ENCODE data around the gene KREMEN1. TPM values are rescaled to one million over a fixed set of nuclear protein-coding genes. Genes with fewer than 3 reads are reported as not detected.

The KREMEN1 gene, protein sequence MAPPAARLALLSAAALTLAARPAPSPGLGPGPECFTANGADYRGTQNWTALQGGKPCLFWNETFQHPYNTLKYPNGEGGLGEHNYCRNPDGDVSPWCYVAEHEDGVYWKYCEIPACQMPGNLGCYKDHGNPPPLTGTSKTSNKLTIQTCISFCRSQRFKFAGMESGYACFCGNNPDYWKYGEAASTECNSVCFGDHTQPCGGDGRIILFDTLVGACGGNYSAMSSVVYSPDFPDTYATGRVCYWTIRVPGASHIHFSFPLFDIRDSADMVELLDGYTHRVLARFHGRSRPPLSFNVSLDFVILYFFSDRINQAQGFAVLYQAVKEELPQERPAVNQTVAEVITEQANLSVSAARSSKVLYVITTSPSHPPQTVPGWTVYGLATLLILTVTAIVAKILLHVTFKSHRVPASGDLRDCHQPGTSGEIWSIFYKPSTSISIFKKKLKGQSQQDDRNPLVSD
- total RNA-seq (2022; extraction: Qiagen RNA extraction; ENCODE audit: low read depth): 1.9 to 4.6 TPM (median 3.9 TPM) in 5 replicates

DNA sequence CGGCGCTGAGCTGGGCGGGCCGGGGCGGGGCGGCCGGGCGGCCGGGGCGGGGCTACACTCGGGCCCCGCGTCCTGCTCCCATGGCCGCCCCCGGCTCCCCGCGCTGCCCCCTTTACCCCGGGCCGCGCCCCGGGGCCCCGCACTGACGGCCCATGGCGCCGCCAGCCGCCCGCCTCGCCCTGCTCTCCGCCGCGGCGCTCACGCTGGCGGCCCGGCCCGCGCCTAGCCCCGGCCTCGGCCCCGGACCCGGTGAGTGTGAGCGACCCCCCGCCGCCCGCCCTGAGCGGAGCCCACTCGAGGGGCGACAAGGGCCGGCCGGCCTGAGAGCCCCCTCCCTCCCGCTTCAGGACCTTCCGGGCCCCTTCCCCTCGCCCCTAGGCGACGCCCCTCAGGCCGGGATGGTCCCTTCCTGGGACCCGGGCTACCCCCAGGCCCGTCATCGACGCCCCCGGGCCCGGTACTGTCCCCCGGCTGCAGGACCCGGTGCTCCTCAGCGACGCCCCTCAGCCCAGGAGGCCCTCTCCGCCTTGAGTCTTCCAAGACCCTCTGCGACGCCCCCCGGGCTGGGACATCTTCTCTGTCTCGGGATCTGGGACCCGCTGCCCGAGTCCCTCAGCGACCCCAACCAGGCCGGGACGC, at the start of gene KREMEN1:
Gene KREMEN1, plus strand, starts transcription at position 57 of the 639 bp plus-strand sequence. Its CDS starts 96 bp downstream, at position 153.

DNA sequence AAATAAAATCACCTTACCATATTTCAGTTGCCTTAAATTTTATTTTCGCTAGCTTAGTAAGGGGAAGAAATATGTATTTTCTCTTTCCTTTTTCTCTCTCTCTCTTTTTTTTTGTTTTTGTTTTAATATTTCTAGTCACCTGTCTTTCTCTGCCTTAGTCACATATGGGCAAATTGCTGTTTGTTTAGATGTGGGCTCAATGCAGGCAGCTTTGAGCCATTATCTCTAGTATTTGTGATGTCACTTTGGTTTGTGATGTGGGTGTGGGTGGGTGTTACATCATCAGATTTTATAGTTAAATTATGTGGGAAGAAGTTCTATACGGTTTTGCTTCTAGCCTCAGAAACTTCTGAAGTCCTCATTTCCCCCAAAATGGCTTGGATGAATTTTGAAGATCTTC, 11.1 kb upstream of the KREMEN1 start, which contains the start of gene C22orf31:
Gene C22orf31, minus strand, starts transcription at position 59 of the 400 bp plus-strand sequence. Its CDS starts 39 bp downstream, at position 20.

DNA sequence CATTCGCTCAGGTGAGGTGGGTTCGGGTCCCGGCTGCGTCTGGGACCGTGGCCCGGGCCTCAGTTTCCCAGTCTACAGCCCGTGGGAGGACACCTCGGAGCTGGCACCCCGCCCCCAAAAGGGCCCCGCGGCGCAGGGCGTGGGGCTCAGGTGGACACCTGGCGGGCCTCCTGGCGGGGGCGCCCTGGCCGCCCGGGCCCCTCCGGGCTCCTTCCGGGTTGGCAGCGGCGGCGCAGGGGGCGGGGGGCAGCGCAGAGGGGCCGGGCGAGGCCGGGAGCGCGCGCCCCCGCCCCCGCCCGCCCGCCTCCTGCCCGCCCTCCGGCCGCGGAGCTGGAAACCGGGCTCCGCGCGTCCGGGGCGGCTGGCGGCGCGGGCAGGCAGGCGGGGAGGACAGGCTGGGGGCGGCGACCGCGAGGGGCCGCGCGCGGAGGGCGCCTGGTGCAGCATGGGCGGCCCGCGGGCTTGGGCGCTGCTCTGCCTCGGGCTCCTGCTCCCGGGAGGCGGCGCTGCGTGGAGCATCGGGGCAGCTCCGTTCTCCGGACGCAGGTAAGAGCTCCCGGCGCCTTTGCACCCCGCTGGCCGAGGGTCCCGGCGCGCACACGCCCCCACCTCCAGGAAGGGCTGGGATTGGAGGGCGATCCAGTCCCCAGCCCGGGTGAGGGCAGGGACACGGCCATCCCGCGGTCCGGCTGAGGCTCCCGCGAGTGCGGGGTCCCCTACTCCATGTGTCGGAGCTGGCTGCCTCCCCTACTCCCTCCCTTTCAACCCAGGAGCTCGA, 132.9 kb downstream of the KREMEN1 start, which contains the start of gene EMID1:
Gene EMID1, plus strand, starts transcription at position 303 of the 778 bp plus-strand sequence. Its CDS starts 143 bp downstream, at position 446.

Other genes starting within 250 kb of the KREMEN1 start
- gene ZNRF3, start 189.5 kb upstream of the KREMEN1 start, total RNA-seq (2022; extraction: Qiagen RNA extraction; ENCODE audit: low read depth): 3.8 to 7.5 TPM (median 6.6 TPM) in 5 replicates
- gene C22orf31, start 11.2 kb upstream of the KREMEN1 start, total RNA-seq (2022; extraction: Qiagen RNA extraction; ENCODE audit: low read depth): not detected in 5 replicates
- 0.32 to 0.61 TPM (median 0.43 TPM) in 5 replicates for gene EMID1, start 132.9 kb downstream of the KREMEN1 start, total RNA-seq (2022; extraction: Qiagen RNA extraction; ENCODE audit: low read depth)
- gene RHBDD3, start 194.9 kb downstream of the KREMEN1 start, total RNA-seq (2022; extraction: Qiagen RNA extraction; ENCODE audit: low read depth): 20.0 to 28.0 TPM (median 26.0 TPM) in 5 replicates
- gene EWSR1, start 195.2 kb downstream of the KREMEN1 start, total RNA-seq (2022; extraction: Qiagen RNA extraction; ENCODE audit: low read depth): 223 to 231 TPM (median 229 TPM) in 5 replicates
- gene GAS2L1, start 233.6 kb downstream of the KREMEN1 start, total RNA-seq (2022; extraction: Qiagen RNA extraction; ENCODE audit: low read depth): 18.2 to 33.4 TPM (median 28.1 TPM) in 5 replicates
- 0.16 to 0.35 TPM (median 0.16 TPM) in 3 of 5 replicates, not detected in the others for gene RASL10A, start 242.7 kb downstream of the KREMEN1 start, total RNA-seq (2022; extraction: Qiagen RNA extraction; ENCODE audit: low read depth)